Measurements from ENCODE around the gene BHLHE23.

BHLHE23 gene

GRCh38 chr20:63032861-63033793, 26.4 kb upstream of the BHLHE23 start:
- Histone ChIP-seq H3K36me3 (ENCODE audit: control insufficient read depth in 5 of 5, insufficient read depth in 5 of 5, low read length in 5 of 5) (no peaks in the 10 kb centered on the region), H3K9me3 (ENCODE audit: control insufficient read depth in 5 of 5, low read length in 5 of 5) (no peaks in the 10 kb centered on the region), H3K4me1 (ENCODE audit: control insufficient read depth in 5 of 5, insufficient read depth in 5 of 5, low read length in 5 of 5) (peaks cover 0 to 6% (median 2%) of the 10 kb centered on the region in 5 donors), H3K27me3 (ENCODE audit: control insufficient read depth in 5 of 5, insufficient read depth in 4 of 5, low read length in 5 of 5) (peaks cover 40 to 70% (median 59%) of the 10 kb centered on the region in 5 donors), H3K4me3 (ENCODE audit: low read depth in 1 of 5, low read length in 5 of 5) (peak overlapping the region in 1 of 5 donors; percentile 39), H3K27ac (ENCODE audit: low read depth, low read length) (no peak overlapping the region), H3K9ac (ENCODE audit: low read length in 5 of 5) (no peak overlapping the region)

- Histone ChIP-seq H3K27me3 (ENCODE audit: control insufficient read depth in 5 of 5, insufficient read depth in 4 of 5, low read length in 5 of 5) (peaks cover 41 to 74% (median 63%) of the 10 kb centered on the region in 5 donors), H3K36me3 (ENCODE audit: control insufficient read depth in 5 of 5, insufficient read depth in 5 of 5, low read length in 5 of 5) (no peaks in the 10 kb centered on the region), H3K9me3 (ENCODE audit: control insufficient read depth in 5 of 5, low read length in 5 of 5) (no peaks in the 10 kb centered on the region), H3K9ac (ENCODE audit: low read length in 5 of 5) (no peak overlapping the region), H3K4me3 (ENCODE audit: low read depth in 1 of 5, low read length in 5 of 5) (no peak overlapping the region), H3K27ac (ENCODE audit: low read depth, low read length) (no peak overlapping the region), H3K4me1 (ENCODE audit: control insufficient read depth in 5 of 5, insufficient read depth in 5 of 5, low read length in 5 of 5) (peaks cover 0 to 6% (median 2%) of the 10 kb centered on the region in 5 donors)
Observed at GRCh38 chr20:63032026-63032800, 25.4 kb upstream of the BHLHE23 start.

- H3K4me3 ChIP-seq (ENCODE audit: low read depth in 1 of 5, low read length in 5 of 5): no peak overlapping the region
- no peaks in the 10 kb centered on the region for H3K36me3 ChIP-seq (ENCODE audit: control insufficient read depth in 5 of 5, insufficient read depth in 5 of 5, low read length in 5 of 5)
- peaks cover 41 to 77% (median 66%) of the 10 kb centered on the region in 5 donors for H3K27me3 ChIP-seq (ENCODE audit: control insufficient read depth in 5 of 5, insufficient read depth in 4 of 5, low read length in 5 of 5)
- no peak overlapping the region for H3K9ac ChIP-seq (ENCODE audit: low read length in 5 of 5)
- peaks cover 0 to 6% (median 2%) of the 10 kb centered on the region in 5 donors for H3K4me1 ChIP-seq (ENCODE audit: control insufficient read depth in 5 of 5, insufficient read depth in 5 of 5, low read length in 5 of 5)
- no peaks in the 10 kb centered on the region for H3K9me3 ChIP-seq (ENCODE audit: control insufficient read depth in 5 of 5, low read length in 5 of 5)
- H3K27ac ChIP-seq (ENCODE audit: low read depth, low read length): no peak overlapping the region
Observed at GRCh38 chr20:63031251-63032014, 24.7 kb upstream of the BHLHE23 start.

GRCh38 chr20:63029358-63030121, 22.8 kb upstream of the BHLHE23 start:
- no peak overlapping the region for H3K9ac ChIP-seq (ENCODE audit: low read length in 5 of 5)
- peaks cover 0 to 16% (median 7%) of the 10 kb centered on the region in 5 donors for H3K4me1 ChIP-seq (ENCODE audit: control insufficient read depth in 5 of 5, insufficient read depth in 5 of 5, low read length in 5 of 5)
- H3K27ac ChIP-seq (ENCODE audit: low read depth, low read length): no peak overlapping the region
- no peaks in the 10 kb centered on the region for H3K36me3 ChIP-seq (ENCODE audit: control insufficient read depth in 5 of 5, insufficient read depth in 5 of 5, low read length in 5 of 5)
- no peaks in the 10 kb centered on the region for H3K9me3 ChIP-seq (ENCODE audit: control insufficient read depth in 5 of 5, low read length in 5 of 5)
- no peak overlapping the region for H3K4me3 ChIP-seq (ENCODE audit: low read depth in 1 of 5, low read length in 5 of 5)
- peaks cover 51 to 86% (median 74%) of the 10 kb centered on the region in 5 donors for H3K27me3 ChIP-seq (ENCODE audit: control insufficient read depth in 5 of 5, insufficient read depth in 4 of 5, low read length in 5 of 5)

GRCh38 chr20:63028461-63028921, 21.7 kb upstream of the BHLHE23 start:
- H3K4me1 ChIP-seq (ENCODE audit: control insufficient read depth in 5 of 5, insufficient read depth in 5 of 5, low read length in 5 of 5): peaks cover 0 to 16% (median 7%) of the 10 kb centered on the region in 5 donors
- H3K9ac ChIP-seq (ENCODE audit: low read length in 5 of 5): no peak overlapping the region
- no peak overlapping the region for H3K27ac ChIP-seq (ENCODE audit: low read depth, low read length)
- H3K9me3 ChIP-seq (ENCODE audit: control insufficient read depth in 5 of 5, low read length in 5 of 5): no peaks in the 10 kb centered on the region
- peaks cover 56 to 87% (median 77%) of the 10 kb centered on the region in 5 donors for H3K27me3 ChIP-seq (ENCODE audit: control insufficient read depth in 5 of 5, insufficient read depth in 4 of 5, low read length in 5 of 5)
- no peaks in the 10 kb centered on the region for H3K36me3 ChIP-seq (ENCODE audit: control insufficient read depth in 5 of 5, insufficient read depth in 5 of 5, low read length in 5 of 5)
- H3K4me3 ChIP-seq (ENCODE audit: low read depth in 1 of 5, low read length in 5 of 5): no peak overlapping the region

- H3K27me3 ChIP-seq (ENCODE audit: control insufficient read depth in 5 of 5, insufficient read depth in 4 of 5, low read length in 5 of 5): peaks cover 53 to 87% (median 77%) of the 10 kb centered on the region in 5 donors
- peaks cover 0 to 11% (median 7%) of the 10 kb centered on the region in 5 donors for H3K4me1 ChIP-seq (ENCODE audit: control insufficient read depth in 5 of 5, insufficient read depth in 5 of 5, low read length in 5 of 5)
- H3K9me3 ChIP-seq (ENCODE audit: control insufficient read depth in 5 of 5, low read length in 5 of 5): no peaks in the 10 kb centered on the region
- H3K36me3 ChIP-seq (ENCODE audit: control insufficient read depth in 5 of 5, insufficient read depth in 5 of 5, low read length in 5 of 5): no peaks in the 10 kb centered on the region
- H3K9ac ChIP-seq (ENCODE audit: low read length in 5 of 5): no peak overlapping the region
- no peak overlapping the region for H3K4me3 ChIP-seq (ENCODE audit: low read depth in 1 of 5, low read length in 5 of 5)
- no peak overlapping the region for H3K27ac ChIP-seq (ENCODE audit: low read depth, low read length)
Observed at GRCh38 chr20:63027922-63028389, 21.2 kb upstream of the BHLHE23 start.

- H3K4me3 ChIP-seq (ENCODE audit: low read depth in 1 of 5, low read length in 5 of 5): no peak overlapping the region
- no peaks in the 10 kb centered on the region for H3K9me3 ChIP-seq (ENCODE audit: control insufficient read depth in 5 of 5, low read length in 5 of 5)
- no peak overlapping the region for H3K27ac ChIP-seq (ENCODE audit: low read depth, low read length)
- peaks cover 0 to 10% (median 7%) of the 10 kb centered on the region in 5 donors for H3K4me1 ChIP-seq (ENCODE audit: control insufficient read depth in 5 of 5, insufficient read depth in 5 of 5, low read length in 5 of 5)
- H3K27me3 ChIP-seq (ENCODE audit: control insufficient read depth in 5 of 5, insufficient read depth in 4 of 5, low read length in 5 of 5): peaks cover 50 to 87% (median 77%) of the 10 kb centered on the region in 5 donors
- H3K9ac ChIP-seq (ENCODE audit: low read length in 5 of 5): no peak overlapping the region
- no peaks in the 10 kb centered on the region for H3K36me3 ChIP-seq (ENCODE audit: control insufficient read depth in 5 of 5, insufficient read depth in 5 of 5, low read length in 5 of 5)
Observed at GRCh38 chr20:63027221-63027921, 20.6 kb upstream of the BHLHE23 start.

GRCh38 chr20:63026582-63027165, 19.9 kb upstream of the BHLHE23 start:
- H3K27ac ChIP-seq (ENCODE audit: low read depth, low read length): no peak overlapping the region
- no peak overlapping the region for H3K4me3 ChIP-seq (ENCODE audit: low read depth in 1 of 5, low read length in 5 of 5)
- no peaks in the 10 kb centered on the region for H3K36me3 ChIP-seq (ENCODE audit: control insufficient read depth in 5 of 5, insufficient read depth in 5 of 5, low read length in 5 of 5)
- peaks cover 0 to 10% (median 7%) of the 10 kb centered on the region in 5 donors for H3K4me1 ChIP-seq (ENCODE audit: control insufficient read depth in 5 of 5, insufficient read depth in 5 of 5, low read length in 5 of 5)
- peaks cover 45 to 87% (median 78%) of the 10 kb centered on the region in 5 donors for H3K27me3 ChIP-seq (ENCODE audit: control insufficient read depth in 5 of 5, insufficient read depth in 4 of 5, low read length in 5 of 5)
- H3K9me3 ChIP-seq (ENCODE audit: control insufficient read depth in 5 of 5, low read length in 5 of 5): no peaks in the 10 kb centered on the region
- no peak overlapping the region for H3K9ac ChIP-seq (ENCODE audit: low read length in 5 of 5)

All from subcutaneous abdominal adipose tissue (tissue), 5 donors.